Activated CD8-positive, alpha-beta memory T cell treated with anti-CD3 and anti-CD28 coated beads for 36 hours (primary cell): ENCODE measurements around the gene INTS7. TPM values are rescaled to one million over a fixed set of nuclear protein-coding genes. Genes with fewer than 3 reads are reported as not detected.

ENCODE experiments used
- CTCF ChIA-PET: fragments of 350-600 bp; sonication (Branson Sonifier 250); formaldehyde crosslinking; loops from one replicate; lab custom pipeline; 2021; ENCODE audit warnings: antibody characterized with exemption; lab: Charles Lee
- POLR2A ChIA-PET: fragments of 350-600 bp; sonication (Branson Sonifier 250); formaldehyde crosslinking; loops from one replicate; lab custom pipeline; 2021; ENCODE audit warnings: antibody characterized with exemption; lab: Charles Lee
- total RNA-seq, 2 experiments: library from RNA; stranded (reverse); gene quantifications; one replicate each; pipeline ENCODE4 v1.2.3, GENCODE V29; 2021

The INTS7 gene
- total RNA-seq, 2 experiments from 2014 or later, result 29.8 to 33.4 TPM

- ChIA-PET POLR2A (no interaction called here), CTCF (no interaction called here)
Measured at GRCh38 chr1:211894312-211894711, 141.0 kb downstream of the INTS7 start.

DNA sequence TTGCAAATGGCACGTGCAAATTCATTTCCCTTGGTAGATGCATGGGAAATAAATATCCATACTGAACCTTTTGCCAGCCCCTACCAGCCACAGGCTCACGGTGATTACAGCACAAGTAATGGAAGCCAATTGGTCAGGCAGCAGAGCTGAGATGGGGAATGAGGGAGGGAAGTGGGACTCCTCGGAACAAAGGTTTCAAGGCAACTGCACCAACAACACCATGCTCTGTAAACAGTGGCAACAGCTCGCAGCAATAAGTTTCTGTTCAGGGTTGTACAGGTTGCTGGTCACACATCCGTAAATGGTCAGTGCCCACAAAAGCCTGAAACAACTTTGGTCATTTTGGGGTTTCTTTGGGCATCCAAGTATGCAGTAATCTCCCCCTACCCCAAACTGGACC, 142.1 kb downstream of the INTS7 start:
- ChIA-PET POLR2A (no interaction called here), CTCF (no interaction called here)

- ChIA-PET POLR2A (no interaction called here), CTCF (no interaction called here)
Measured at GRCh38 chr1:211892577-211892976, 142.8 kb downstream of the INTS7 start.

GRCh38 chr1:211891708-211892107, 143.6 kb downstream of the INTS7 start:
- ChIA-PET POLR2A (interaction anchor here (0.6 kb wide), 1 partner anchor 28 kb away, joined by 6 read pairs; no protein-coding TSS in a partner anchor), CTCF (no interaction called here)

Other genes with a start within 250 kb of the INTS7 start
- 10 to 100 TPM; 28.2 to 29.3 TPM for gene LPGAT1, start 204.8 kb downstream of the INTS7 start, total RNA-seq
- 10 to 100 TPM; 89.7 to 95.0 TPM for gene DTL, start 191 bp upstream of the INTS7 start, total RNA-seq
- gene PPP2R5A, start 249.9 kb upstream of the INTS7 start, total RNA-seq, result 10 to 100 TPM; 42.0 to 42.9 TPM